ENCODE measurements around the gene GARRE1. TPM values are rescaled to one million over a fixed set of nuclear protein-coding genes. Genes with fewer than 3 reads are reported as not detected.
"Not testable (repeated sequence)": the region's sequence is repeated elsewhere in the genome, so short reads cannot be mapped to it uniquely, and the experiment has no call there.

Gene GARRE1, protein sequence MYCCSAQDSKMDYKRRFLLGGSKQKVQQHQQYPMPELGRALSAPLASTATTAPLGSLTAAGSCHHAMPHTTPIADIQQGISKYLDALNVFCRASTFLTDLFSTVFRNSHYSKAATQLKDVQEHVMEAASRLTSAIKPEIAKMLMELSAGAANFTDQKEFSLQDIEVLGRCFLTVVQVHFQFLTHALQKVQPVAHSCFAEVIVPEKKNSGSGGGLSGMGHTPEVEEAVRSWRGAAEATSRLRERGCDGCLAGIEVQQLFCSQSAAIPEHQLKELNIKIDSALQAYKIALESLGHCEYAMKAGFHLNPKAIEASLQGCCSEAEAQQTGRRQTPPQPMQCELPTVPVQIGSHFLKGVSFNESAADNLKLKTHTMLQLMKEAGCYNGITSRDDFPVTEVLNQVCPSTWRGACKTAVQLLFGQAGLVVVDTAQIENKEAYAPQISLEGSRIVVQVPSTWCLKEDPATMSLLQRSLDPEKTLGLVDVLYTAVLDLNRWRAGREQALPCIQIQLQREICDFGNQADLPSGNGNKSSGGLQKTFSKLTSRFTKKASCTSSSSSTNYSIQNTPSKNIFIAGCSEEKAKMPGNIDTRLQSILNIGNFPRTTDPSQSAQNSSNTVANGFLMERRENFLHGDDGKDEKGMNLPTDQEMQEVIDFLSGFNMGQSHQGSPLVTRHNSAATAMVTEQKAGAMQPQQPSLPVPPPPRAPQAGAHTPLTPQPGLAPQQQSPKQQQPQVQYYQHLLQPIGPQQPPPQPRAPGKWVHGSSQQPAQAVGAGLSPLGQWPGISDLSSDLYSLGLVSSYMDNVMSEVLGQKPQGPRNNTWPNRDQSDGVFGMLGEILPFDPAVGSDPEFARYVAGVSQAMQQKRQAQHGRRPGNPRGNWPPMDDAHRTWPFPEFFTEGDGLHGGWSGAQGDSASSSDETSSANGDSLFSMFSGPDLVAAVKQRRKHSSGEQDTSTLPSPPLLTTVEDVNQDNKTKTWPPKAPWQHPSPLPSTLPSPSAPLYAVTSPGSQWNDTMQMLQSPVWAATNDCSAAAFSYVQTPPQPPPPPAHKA (N-terminal part only)
- total RNA-seq (ENCODE audit: insufficient read depth, low replicate concordance), result 21.4 TPM

DNA sequence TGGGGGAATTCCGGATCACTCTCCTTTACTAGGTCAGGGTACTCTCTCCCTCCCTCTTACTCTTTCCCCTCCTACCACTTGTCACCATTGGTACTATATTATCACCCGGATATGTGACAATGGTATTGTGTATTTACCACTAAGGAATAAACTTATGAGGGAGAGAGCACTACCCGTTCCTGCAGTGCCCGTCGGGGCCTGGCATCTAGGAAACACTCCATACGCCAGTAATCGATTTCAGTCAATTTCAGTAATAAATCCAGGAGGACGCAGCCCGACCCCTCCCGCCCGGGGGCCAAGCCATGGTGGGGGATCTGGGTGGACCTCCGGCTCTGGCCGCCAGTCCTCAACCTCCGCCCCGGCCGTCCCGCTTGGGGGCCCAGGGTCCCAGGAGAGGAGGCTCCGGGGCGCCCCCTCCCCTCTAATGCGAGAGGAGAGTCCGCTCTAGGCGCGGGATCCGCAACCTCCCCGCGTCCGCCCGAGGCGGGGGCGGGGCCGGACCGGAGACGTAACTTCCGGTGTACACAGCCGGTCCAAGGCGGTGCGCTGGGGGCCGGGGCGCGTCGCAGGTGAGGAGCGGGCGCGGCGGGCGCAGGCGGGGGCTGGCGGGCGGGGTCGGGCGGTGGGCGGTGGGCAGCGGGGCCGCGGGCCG is at the start of gene GARRE1:
TSS of gene GARRE1 (plus strand) at position 509 of the 652 bp plus-strand sequence. CDS start 45,920 bp downstream, outside the sequence.
- DNase-seq (ENCODE audit: low spot score), result peak; percentile 74

DNA sequence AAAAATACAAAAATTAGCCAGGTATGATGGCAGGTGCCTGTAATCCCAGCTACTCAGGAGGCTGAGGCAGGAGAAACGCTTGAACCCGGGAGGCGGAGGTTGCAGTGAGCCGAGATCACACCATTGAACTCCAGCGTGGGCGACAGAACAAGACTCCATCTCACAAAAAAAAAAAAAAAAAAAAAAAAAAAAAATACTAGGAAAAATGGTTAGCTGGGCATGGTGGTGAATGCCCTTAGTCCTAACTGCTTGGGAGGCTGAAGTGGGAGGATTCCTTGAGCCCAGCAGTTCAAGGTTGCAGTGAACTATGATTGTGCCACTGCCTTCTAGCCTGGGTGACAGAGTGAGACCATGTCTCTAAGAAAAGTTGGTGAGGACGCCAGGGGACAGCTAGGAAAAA is 49.0 kb upstream of the GARRE1 start:
- DNase-seq (ENCODE audit: low spot score), result not testable (repeated sequence)

DNA sequence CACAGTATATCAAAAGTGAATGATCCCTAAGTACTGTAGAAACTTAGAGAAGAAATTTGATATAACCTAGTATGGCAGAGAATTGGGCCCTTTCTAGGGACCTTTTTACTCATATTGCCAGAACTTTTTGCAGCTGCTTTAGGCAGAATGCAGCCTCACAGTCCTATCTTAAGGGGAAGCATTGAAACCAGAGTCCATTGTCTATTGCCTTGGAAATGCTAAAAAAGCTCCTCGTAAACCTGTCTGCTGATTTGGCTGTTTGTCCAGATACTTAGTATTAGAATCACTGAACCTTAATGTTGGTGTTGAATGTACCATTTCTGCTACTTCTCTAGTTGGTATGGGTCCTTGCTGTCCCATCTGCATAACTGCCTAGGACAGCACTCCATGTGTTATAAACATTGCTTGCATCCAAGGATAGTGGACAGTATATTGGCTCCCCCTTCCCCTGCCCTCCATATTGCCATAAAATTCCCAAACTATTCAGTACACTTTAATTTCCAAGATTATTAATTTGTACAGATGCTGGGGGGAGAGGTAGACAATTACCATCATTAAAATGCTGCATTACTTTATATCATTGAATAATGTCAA is 46.0 kb upstream of the GARRE1 start:
- DNase-seq (ENCODE audit: low spot score), result no peak

DNA sequence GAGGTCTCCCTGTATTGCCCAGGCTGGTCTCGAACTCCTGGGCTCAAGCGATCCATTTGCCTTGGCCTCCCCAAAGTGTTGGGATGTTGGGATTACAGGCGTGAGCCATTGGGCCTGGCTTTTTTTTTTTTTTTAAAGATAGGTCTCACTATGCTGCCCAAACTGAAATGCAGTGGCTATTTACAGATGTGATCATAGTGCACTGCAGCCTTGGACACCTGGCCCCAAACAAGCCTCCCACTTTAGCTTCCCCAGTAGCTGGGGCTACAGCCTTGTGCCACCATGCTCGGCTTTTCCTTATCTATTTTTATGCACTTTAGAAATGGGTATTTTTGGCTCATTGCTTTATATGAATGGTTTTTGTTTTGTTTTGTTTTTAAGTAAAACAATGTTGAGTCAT is 44.6 kb upstream of the GARRE1 start:
- DNase-seq (ENCODE audit: low spot score), result no peak

DNA sequence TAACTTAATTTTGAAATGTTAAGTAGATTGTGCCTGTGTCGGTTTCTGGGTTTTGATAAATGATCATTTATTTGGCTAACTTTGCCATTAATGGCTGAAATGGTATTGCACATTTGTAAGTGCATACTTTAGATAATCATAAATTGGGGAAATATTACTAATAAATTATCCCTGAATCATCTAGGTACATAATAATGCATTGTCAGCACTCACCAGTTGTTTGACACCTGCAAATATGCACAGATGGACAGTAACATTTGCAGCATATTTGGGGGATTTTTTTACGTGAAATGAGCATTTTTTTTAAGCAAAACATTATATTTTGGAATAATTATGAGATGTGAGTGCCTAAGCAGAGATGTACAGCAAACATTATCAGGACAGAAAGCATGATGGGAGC is 41.1 kb upstream of the GARRE1 start:
- no peak for DNase-seq (ENCODE audit: low spot score)

DNA sequence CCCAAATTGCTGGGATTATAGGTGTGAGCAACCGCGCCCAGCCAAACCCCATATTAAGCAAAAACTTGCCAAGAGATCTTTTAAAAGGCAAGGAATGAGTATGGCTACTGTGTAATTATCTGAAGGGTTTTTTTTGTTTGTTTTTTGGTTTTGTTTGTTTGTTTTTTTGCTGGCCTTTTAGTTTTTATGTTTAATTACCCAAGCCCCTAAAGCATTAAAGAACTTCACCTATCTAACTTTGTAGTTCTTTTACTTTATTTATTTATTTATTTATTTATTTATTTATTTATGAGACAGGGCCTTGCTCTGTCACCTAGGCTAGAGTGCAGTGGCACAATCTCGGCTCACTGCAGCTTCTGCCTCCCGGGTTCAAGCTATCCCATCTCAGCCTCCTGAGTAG is 40.3 kb upstream of the GARRE1 start:
- DNase-seq (ENCODE audit: low spot score), result no peak

DNA sequence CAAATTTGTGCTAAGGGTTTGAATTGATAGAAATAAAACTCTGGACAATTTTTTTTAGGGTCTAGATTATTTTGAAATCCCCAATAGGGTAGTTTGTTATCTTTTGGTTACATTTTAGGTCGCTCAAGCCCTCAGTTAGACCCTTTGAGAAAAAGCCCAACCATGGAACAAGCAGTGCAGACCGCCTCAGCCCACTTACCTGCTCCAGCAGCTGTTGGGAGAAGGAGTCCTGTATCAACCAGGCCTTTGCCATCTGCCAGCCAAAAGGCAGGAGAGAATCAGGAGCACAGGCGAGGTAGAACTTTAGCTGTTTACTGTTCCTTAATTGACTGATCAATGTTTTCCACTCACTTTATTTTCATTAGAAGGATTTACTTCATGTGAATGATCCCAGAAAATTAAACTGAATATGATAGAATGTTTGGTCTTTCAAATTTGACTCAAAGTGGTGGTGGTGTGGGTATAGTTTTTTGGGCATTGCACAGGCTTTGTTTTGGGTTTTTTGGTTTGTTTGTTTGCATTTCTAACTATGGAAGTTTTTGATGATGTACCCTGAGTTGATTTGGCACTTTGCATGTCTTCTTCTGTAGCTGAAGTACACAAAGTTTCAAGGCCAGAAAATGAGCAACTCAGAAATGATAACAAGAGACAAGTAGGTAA is 39.2 kb upstream of the GARRE1 start:
- no peak for DNase-seq (ENCODE audit: low spot score)

DNA sequence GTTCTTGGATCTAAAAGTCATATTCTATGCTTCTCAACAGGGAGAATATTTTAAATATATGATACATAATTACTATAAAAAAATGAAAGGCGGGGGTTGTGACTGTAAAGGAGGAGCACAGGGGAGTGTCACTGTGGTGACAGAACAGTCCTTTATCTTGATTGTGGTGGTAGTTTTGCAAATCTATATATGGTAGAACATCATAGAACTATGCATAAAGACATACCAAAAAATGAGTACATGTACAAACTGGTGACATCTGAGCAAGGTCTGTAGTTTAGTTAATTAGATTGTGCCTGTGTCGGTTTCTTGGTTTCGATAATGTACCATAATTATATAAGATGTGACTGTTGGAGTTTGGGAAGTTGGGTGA is 38.7 kb upstream of the GARRE1 start:
- no peak for DNase-seq (ENCODE audit: low spot score)

DNA sequence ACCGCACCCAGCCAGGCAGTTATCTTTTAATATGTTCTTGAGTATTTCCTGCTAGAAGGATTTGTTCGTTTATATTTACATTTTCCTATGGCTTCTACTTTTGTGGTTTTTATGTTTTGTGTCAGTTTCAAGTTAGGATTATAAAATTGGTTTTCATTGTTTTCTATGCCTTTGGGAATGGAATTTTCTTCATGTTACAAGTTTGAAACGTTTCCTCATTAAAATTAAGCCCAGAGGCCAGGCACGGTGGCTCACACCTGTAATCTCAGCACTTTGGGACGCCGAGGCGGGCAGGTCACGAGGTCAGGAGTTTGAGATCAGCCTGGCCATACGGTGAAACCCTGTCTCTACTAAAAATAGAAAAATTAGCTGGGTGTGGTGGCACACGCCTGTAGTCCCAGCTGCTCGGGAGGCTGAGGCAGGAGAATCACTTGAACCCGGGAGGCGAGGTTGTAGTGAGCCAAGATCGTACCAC is 37.6 kb upstream of the GARRE1 start:
- not testable (repeated sequence) for DNase-seq (ENCODE audit: low spot score)

DNA sequence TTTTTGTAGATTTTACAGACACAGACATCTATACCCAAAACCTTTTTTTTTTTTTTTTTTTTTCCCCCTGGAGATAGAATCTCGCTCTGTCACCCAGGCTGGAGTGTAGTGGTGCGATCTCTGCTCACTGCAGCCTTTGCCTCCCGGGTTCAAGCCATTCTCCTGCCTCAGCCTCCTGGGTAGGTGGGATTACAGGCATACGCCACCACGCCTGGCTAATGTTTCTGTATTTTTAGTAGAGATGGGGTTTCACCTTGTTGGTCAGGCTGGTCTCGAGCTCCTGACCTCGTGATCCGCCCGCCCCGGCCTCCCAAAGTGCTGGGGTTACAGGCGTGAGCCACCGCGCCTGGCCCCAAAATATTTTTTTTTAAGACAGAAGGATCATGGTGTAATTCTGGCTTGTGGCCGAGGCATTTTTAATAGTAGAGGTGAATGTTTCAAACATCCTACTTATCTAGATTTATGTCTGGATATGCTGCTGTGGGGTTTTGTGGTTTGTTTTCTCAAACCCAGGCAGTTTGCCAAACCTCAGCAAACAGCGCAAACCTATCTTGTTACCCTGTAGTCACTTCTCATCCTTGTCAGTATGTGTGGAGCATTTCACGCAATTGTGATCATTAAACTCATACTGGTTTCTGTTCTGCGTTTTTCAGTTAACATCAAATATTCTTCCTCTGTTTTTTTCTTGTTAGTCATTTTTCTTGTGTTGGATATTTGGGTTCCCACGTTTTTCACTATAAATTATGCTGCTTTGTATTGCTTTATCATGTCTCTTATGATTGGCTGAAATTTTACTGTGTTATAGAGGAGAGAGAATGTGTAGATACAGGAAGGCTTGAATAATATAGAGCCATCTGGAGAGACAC is 36.2 kb upstream of the GARRE1 start:
- DNase-seq (ENCODE audit: low spot score), result peak; percentile 25

DNA sequence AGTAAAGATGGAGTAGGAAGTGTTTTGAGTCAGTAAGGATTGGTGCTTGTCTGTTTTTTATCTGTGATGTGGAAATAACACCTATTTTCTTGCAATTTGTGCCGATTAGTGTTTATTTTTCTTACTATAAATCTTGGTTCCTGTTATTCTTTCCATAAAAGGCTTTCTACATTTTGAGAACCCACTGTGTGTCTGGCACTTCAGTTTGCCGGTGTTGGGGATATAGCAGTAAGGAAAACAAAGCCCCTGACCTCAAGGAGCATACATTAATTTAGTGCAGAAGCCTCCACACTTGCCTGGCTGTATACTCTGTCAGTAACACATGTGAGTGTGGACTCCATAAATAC is 35.6 kb upstream of the GARRE1 start:
- DNase-seq (ENCODE audit: low spot score), result no peak

DNA sequence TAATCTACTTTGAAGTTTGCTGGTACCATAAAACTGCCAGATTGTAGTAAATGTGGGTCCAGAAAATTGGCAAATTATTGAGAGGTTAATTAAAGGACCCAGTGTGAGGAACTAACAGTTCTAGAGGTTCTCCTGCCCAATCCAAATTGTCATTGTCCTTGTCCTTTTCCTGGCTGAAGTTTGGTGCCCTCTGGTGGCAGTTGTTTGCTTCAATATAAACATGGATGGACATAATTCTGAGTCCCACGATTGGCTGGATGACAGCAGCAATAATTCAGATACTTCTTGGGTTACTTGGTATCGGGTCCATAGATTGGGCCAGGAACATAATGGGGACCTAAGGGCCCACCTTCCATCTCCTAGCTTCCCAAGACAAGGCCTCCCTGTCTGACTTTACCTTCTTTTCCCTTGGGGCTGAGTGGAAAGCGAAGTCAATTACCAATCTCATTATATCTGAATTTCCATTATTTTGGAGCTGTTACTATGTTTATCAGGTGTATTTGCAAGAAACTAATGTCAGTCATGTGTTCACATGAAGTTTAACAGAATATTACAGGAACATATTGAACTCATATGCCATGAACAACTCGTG is 33.8 kb upstream of the GARRE1 start:
- DNase-seq (ENCODE audit: low spot score), result peak; percentile 55

DNA sequence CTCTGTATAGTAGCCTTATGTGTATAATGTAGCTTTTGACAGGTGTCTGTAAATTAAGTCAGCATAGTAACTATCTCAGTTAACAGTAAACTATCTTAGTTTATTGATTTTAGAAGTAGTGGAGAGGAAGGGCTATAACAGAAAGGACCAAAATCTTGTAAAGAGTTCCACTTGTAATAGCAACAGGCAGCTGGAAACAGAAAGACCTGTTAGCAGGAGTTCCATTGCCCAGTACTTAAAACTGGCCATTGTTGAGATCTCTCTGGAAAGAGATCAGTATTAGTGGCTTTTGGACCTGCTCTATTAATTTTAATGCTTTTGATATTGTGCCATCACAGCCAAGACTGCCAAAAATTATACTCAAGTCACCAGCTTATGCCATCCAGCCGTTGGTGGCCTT is 32.0 kb upstream of the GARRE1 start:
- DNase-seq (ENCODE audit: low spot score), result no peak

DNA sequence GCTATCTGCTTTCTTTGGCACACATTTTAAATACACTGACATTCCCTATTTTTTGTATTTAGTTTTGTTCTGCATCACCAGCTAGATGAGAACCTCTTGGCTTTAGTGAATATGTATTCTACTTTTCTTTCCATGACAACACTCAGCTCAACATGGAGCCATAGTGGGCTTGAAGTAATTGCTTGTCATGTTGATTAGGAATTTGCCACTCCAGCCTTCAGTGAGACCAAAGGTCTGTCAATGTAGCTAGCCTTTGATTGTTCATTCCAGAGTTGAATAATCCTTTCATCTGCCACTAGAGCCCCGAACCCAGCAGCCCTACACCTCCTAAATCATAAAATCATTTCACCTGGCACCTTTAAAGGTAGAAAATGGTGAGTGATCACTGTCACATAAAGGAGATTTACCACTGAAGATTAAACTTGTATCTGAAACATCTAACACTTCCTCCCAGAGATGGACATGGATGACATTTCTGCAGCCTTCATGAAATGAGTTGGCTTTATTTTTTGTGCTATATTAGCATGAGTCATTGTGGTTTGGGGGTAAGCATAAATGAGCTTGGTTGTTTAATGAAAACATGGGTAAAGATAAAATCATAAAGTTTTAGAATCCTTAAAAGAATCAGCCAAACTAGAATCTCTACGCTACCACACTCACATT is 29.2 kb upstream of the GARRE1 start:
- no peak for DNase-seq (ENCODE audit: low spot score)

DNA sequence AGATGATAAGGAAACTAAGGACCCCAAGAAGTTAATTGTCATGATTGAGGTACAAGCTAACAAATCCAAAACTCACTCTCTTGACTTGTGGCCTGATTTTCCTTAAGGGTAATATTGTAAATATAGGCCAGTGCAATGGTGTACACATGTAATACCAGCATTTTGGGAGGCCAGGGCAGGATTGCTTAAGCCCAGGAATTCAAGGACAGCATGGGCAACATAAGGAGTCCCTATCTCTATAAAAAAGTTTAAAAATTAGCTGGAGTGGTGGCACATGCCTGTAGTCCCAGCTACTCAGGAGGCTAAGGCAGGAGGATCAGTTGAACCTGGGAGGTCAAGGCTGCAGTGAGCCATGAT is 28.7 kb upstream of the GARRE1 start:
- no peak for DNase-seq (ENCODE audit: low spot score)

DNA sequence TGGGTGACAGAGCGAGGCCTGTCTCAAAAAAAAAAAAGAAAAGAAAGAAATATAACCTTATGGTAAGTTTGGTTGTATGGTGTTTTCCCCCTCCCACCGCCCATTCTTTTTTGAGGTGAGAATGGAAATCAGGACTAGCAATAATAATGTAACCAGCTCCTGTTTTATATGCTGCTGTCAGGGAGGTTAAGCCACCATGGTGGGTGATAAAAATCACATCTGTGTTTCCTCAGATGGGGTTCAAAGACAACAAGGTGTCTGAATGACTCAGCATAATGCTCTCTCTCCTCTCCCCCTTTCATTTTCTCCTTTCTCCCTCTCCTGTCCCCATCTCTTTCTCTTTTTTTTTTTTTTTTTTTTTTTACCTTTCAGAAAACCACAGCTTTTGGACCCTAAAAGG is 28.3 kb upstream of the GARRE1 start:
- DNase-seq (ENCODE audit: low spot score), result no peak

DNA sequence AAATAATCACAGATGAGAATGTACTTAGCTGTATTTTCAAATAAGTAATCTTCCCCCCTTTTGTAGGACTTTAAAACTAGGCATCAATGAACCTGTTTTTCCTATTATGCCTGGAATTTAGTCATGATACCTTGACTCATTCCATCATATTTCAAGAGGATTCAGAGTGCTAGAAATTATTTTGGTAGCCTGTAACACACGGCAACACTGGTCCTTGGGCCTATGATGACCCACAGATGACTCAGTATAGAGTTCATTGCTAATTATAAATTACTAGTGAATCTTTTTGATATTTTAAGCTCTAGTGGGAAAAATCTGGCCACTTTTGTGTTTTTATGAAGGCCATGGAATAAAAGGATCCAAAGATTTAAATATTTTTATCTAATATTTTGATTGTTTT is 26.0 kb upstream of the GARRE1 start:
- no peak for DNase-seq (ENCODE audit: low spot score)

DNA sequence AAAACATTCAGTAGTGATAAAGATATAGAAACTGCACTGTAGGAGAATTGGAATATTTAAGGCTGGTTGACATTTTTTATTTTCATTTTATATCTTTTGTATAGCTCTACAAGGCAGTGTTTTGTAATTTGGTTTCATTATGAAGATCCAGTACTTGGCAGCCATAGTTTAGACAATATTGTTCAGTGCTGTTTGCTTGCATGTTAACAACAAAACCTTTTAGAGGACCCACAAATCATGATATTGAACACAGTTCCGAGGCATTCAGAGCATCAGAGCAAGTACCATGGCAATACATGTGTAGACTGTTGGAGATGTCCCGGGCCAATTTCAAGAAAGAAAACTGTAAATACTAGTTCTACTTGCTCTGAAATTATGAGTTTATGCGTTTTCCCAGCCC is 25.6 kb upstream of the GARRE1 start:
- no peak for DNase-seq (ENCODE audit: low spot score)

DNA sequence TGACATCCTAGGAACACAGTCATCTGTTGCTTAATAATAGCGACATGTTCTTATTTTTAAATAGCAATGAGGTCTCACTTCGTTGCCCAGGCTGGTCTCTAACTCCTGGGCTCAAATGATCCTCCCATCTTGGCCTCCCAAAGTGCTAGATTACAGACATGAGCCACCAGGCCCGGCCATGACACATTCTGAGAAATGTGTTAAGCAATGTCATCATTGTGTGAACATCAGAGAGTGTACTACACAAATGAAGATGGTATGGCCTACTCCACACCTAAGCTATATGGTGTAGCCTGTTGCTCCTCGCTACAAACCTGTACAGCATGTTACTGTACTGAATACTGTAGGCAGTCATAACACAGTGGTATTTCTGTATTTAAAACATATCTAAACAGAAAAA is 24.6 kb upstream of the GARRE1 start:
- no peak for DNase-seq (ENCODE audit: low spot score)
